NT2/D1 (cell line): ENCODE measurements around the gene SDC4.

ENCODE experiments used
- SUZ12 ChIP-seq: IDR thresholded peaks from 2 replicates; pipeline ENCODE4 v1.6.1; 2011; ENCODE audit not compliant: insufficient read length, insufficient read depth; ENCODE audit errors: extremely low read depth
- YY1 ChIP-seq: IDR thresholded peaks from 2 replicates; pipeline ENCODE4 v1.6.1; 2011; ENCODE audit not compliant: insufficient read length, insufficient read depth
- ZNF274 ChIP-seq: IDR thresholded peaks from 2 replicates; pipeline ENCODE4 v1.6.1; 2011; ENCODE audit warnings: mild to moderate bottlenecking, low read depth, low read length

- TF ChIP-seq YY1 (no peak), SUZ12 (no peak), ZNF274 (no peak)
Measured at GRCh38 chr20:45390931-45391330, 42.7 kb upstream of the SDC4 start.
